GM21360 (cell line): ENCODE measurements around the gene KLHL25.

Experiments used
- ATAC-seq: cut with Tn5 transposase; IDR thresholded peaks from one replicate; pipeline ENCODE4 v1.9.1; 2021; ENCODE audit warnings: mild to moderate bottlenecking, moderate library complexity; ENCODE audit not compliant: unreplicated experiment

The KLHL25 gene

GRCh38 chr15:85761635-85762034 is 33.1 kb downstream of the KLHL25 start:
- ATAC-seq, result no peak

- no peak for ATAC-seq
These were observed 34.0 kb downstream of the KLHL25 start for GRCh38 chr15:85760531-85761371.

GRCh38 chr15:85760049-85760448 is 34.7 kb downstream of the KLHL25 start:
- no peak for ATAC-seq

GRCh38 chr15:85759376-85759775 is 35.3 kb downstream of the KLHL25 start:
- ATAC-seq, result no peak

GRCh38 chr15:85758655-85758978 is 36.1 kb downstream of the KLHL25 start:
- ATAC-seq, result no peak

- no peak for ATAC-seq
These were observed 36.6 kb downstream of the KLHL25 start for GRCh38 chr15:85757939-85758654.

- ATAC-seq, result no peak
These were observed 37.4 kb downstream of the KLHL25 start for GRCh38 chr15:85757073-85757938.

- no peak for ATAC-seq
These were observed 38.2 kb downstream of the KLHL25 start for GRCh38 chr15:85756411-85757072.

- no peak for ATAC-seq
These were observed 38.8 kb downstream of the KLHL25 start for GRCh38 chr15:85755942-85756341.

GRCh38 chr15:85755471-85755870 is 39.3 kb downstream of the KLHL25 start:
- no peak for ATAC-seq

- ATAC-seq, result no peak
These were observed 39.7 kb downstream of the KLHL25 start for GRCh38 chr15:85754989-85755388.

- no peak for ATAC-seq
These were observed 40.8 kb downstream of the KLHL25 start for GRCh38 chr15:85753791-85754452.

GRCh38 chr15:85753261-85753660 is 41.5 kb downstream of the KLHL25 start:
- no peak for ATAC-seq

GRCh38 chr15:85752491-85752961 is 42.2 kb downstream of the KLHL25 start:
- no peak for ATAC-seq

GRCh38 chr15:85752124-85752475 is 42.6 kb downstream of the KLHL25 start:
- ATAC-seq, result no peak

- no peak for ATAC-seq
These were observed 43.2 kb downstream of the KLHL25 start for GRCh38 chr15:85751291-85752123.

- ATAC-seq, result no peak
These were observed 44.1 kb downstream of the KLHL25 start for GRCh38 chr15:85750319-85751290.
